ENCODE results near the gene EDEM3. TPM values are rescaled to one million over a fixed set of nuclear protein-coding genes. Genes with fewer than 3 reads are reported as not detected.

EDEM3 gene
- total and polyA plus RNA-seq, 9 of the 15 experiments (the other 6 are each of a cell fraction or from before 2014, with no cell fraction given) = 15.8 to 46.6 (median 28.0) TPM

GRCh38 chr1:184771190-184771691, 16.6 kb upstream of the EDEM3 start (continued):
- TF ChIP-seq MGA (IDR thresholded peaks at IDR 0.05) (peak; percentile 78), ZNF24 (IDR thresholded peaks at IDR 0.05) (no peak), FOXJ3 (CRISPR knock-in tag; IDR thresholded peaks at IDR 0.05) (no peak), PCBP1 (IDR thresholded peaks at IDR 0.05; ENCODE audit: low read depth, low read length, poor library complexity, severe bottlenecking) (no peak), GTF2B (IDR thresholded peaks at IDR 0.05; ENCODE audit: extremely low read depth, insufficient read length) (peak; percentile 38), ZNF766 (CRISPR knock-in tag; conservative IDR thresholded peaks at IDR 0.05) (0 out of 2 replicates have a peak, but pooled peaks have one; percentile 12), MAFK (IDR thresholded peaks at IDR 0.05; ENCODE audit: low read length) (no peak), NFRKB (IDR thresholded peaks at IDR 0.05; ENCODE audit: low read depth) (peak; percentile 92), E2F6 (IDR thresholded peaks at IDR 0.05; ENCODE audit: borderline replicate concordance in 1 of 2, extremely low read depth in 1 of 2, insufficient read depth in 1 of 2, insufficient read length in 1 of 2, low read depth in 1 of 2, low read length in 1 of 2, poor library complexity in 1 of 2, severe bottlenecking in 1 of 2) (peak; percentile 33 to 65), BHLHE40 (IDR thresholded peaks at IDR 0.05; ENCODE audit: low read length) (peak; percentile 29; the same call in 1 of the 2 replicates), ZNF644 (tag; IDR thresholded peaks at IDR 0.05; ENCODE audit: low read depth) (peak; percentile 84), RAD51 (IDR thresholded peaks at IDR 0.05; ENCODE audit: borderline replicate concordance, low read depth) (peak; percentile 46; the same call in 1 of the 2 replicates), TAF9B (IDR thresholded peaks at IDR 0.05; ENCODE audit: partially characterized antibody) (peak; percentile 9), MAZ (CRISPR knock-in tag; conservative IDR thresholded peaks at IDR 0.05 in 1 of 2, IDR thresholded peaks at IDR 0.05 in 1 of 2) (0 out of 4 replicates have a peak, but pooled peaks of 1 of the 2 experiments have one; percentile 33), BRD4 (IDR thresholded peaks at IDR 0.05) (no peak)

Data from K562 (cell line).